ENCODE results near the gene STON2. TPM values are rescaled to one million over a fixed set of nuclear protein-coding genes. Genes with fewer than 3 reads are reported as not detected.
"Not testable (repeated sequence)": the region's sequence is repeated elsewhere in the genome, so short reads cannot be mapped to it uniquely, and the experiment has no call there.

Gene STON2
- total RNA-seq, 4 donors from 2014 or later, result 69.8 to 202 (median 97.0) TPM

- no peaks in the 10 kb centered on the region for H3K27me3 ChIP-seq
- no peaks in the 10 kb centered on the region for H3K9me3 ChIP-seq
- H3K36me3 ChIP-seq, result no peaks in the 10 kb centered on the region
- TF ChIP-seq, protein P1, sequence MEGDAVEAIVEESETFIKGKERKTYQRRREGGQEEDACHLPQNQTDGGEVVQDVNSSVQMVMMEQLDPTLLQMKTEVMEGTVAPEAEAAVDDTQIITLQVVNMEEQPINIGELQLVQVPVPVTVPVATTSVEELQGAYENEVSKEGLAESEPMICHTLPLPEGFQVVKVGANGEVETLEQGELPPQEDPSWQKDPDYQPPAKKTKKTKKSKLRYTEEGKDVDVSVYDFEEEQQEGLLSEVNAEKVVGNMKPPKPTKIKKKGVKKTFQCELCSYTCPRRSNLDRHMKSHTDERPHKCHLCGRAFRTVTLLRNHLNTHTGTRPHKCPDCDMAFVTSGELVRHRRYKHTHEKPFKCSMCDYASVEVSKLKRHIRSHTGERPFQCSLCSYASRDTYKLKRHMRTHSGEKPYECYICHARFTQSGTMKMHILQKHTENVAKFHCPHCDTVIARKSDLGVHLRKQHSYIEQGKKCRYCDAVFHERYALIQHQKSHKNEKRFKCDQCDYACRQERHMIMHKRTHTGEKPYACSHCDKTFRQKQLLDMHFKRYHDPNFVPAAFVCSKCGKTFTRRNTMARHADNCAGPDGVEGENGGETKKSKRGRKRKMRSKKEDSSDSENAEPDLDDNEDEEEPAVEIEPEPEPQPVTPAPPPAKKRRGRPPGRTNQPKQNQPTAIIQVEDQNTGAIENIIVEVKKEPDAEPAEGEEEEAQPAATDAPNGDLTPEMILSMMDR (IDR thresholded peaks at IDR 0.05), result no peak
- no peak for TF ChIP-seq POLR2A (IDR thresholded peaks at IDR 0.05)
- 79 to 86% methylated on average over 2 of the region's 2 CpGs for WGBS, 2 donors
- peaks cover 4 to 15% of the 10 kb centered on the region in 2 donors for H3K4me1 ChIP-seq
- DNase-seq, result no peak
- H3K27ac ChIP-seq, result no peak overlapping the region
- intact Hi-C loops (cut with DNase I), result no loop called here
- no peak overlapping the region for H3K4me3 ChIP-seq (replicated peaks in 1 of 3)
Measured at GRCh38 chr14:81243499-81243898, 156.6 kb downstream of the STON2 start.

GRCh38 chr14:81236849-81237248 lies 163.3 kb downstream of the STON2 start:
- intact Hi-C loops (cut with DNase I); H3K36me3 ChIP-seq; DNase-seq; H3K9me3 ChIP-seq; H3K4me1 ChIP-seq; H3K4me3 ChIP-seq (replicated peaks in 1 of 3); H3K27ac ChIP-seq; H3K27me3 ChIP-seq: not testable (repeated sequence)
- WGBS, 2 donors, result 85 to 90% methylated on average over 2 of the region's 2 CpGs

GRCh38 chr14:81236138-81236537 lies 164.0 kb downstream of the STON2 start:
- Histone ChIP-seq H3K4me3 (replicated peaks in 1 of 3) (no peak overlapping the region), H3K27ac (no peak overlapping the region), H3K4me1 (peaks cover 9 to 10% of the 10 kb centered on the region in 2 donors), H3K36me3 (no peaks in the 10 kb centered on the region), H3K27me3 (no peaks in the 10 kb centered on the region), H3K9me3 (no peaks in the 10 kb centered on the region)
- DNase-seq, result no peak
- TF ChIP-seq POLR2A (IDR thresholded peaks at IDR 0.05), result no peak
- TF ChIP-seq, protein P1 (IDR thresholded peaks at IDR 0.05), result no peak
- 93 to 97% methylated on average over 6 to 12 of the region's 20 CpGs for WGBS, 2 donors
- intact Hi-C loops (cut with DNase I), result no loop called here

DNA sequence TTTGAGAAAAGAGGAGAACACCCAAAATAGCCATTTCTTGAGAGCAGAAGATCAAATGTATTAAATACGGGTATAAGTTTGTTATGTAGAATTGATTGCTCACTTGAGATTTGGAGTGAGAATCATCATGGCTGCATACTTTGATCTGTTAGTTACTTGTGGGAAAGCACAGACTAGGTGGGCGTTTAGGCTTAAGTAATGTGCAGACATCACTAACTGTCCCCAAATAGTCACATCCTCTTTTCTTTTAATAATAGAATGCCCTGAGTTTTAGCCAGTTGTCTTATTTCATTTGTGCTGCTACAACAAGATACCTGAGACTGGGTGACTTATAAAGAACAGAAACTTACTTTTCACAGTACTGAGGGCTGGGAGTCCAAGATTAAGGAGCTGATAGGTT lies 165.0 kb downstream of the STON2 start:
- no peak for TF ChIP-seq POLR2A (IDR thresholded peaks at IDR 0.05)

GRCh38 chr14:81234278-81234677 lies 165.8 kb downstream of the STON2 start:
- intact Hi-C loops (cut with DNase I), result no loop called here
- H3K36me3 ChIP-seq, result no peaks in the 10 kb centered on the region
- DNase-seq, result peak in 1 of 2 donors; percentile 22
- H3K4me1 ChIP-seq, result peaks cover 9 to 10% of the 10 kb centered on the region in 2 donors
- no peak for TF ChIP-seq POLR2A (IDR thresholded peaks at IDR 0.05)
- TF ChIP-seq, protein P1 (IDR thresholded peaks at IDR 0.05), result no peak
- H3K4me3 ChIP-seq (replicated peaks in 1 of 3), result no peak overlapping the region
- no peaks in the 10 kb centered on the region for H3K9me3 ChIP-seq
- H3K27me3 ChIP-seq, result no peaks in the 10 kb centered on the region
- H3K27ac ChIP-seq, result no peak overlapping the region

More for the DNA sequence above, 165.0 kb downstream of the STON2 start:
- DNase-seq, result no peak
- Histone ChIP-seq H3K4me1 (peaks cover 9 to 10% of the 10 kb centered on the region in 2 donors), H3K27ac (no peak overlapping the region), H3K4me3 (replicated peaks in 1 of 3) (no peak overlapping the region), H3K36me3 (no peaks in the 10 kb centered on the region), H3K9me3 (no peaks in the 10 kb centered on the region), H3K27me3 (no peaks in the 10 kb centered on the region)
- 68 to 70% methylated on average over 2 of the region's 2 CpGs for WGBS, 2 donors
- intact Hi-C loops (cut with DNase I), result no loop called here

GRCh38 chr14:81233615-81234014 lies 166.5 kb downstream of the STON2 start:
- WGBS, 2 donors, result 69 to 100% methylated on average over 1 of the region's 1 CpG

GRCh38 chr14:81231540-81231939 lies 168.6 kb downstream of the STON2 start:
- Histone ChIP-seq H3K4me1 (peaks cover 9 to 10% of the 10 kb centered on the region in 2 donors), H3K9me3 (no peaks in the 10 kb centered on the region), H3K27ac (no peak overlapping the region), H3K27me3 (no peaks in the 10 kb centered on the region), H3K4me3 (replicated peaks in 1 of 3) (no peak overlapping the region), H3K36me3 (no peaks in the 10 kb centered on the region)
- TF ChIP-seq POLR2A (IDR thresholded peaks at IDR 0.05), result no peak
- TF ChIP-seq, protein P1 (IDR thresholded peaks at IDR 0.05), result no peak
- intact Hi-C loops (cut with DNase I), result no loop called here
- DNase-seq, result no peak
- WGBS, 2 donors, result 84 to 90% methylated on average over 1 of the region's 1 CpG

More at GRCh38 chr14:81233615-81234014, 166.5 kb downstream of the STON2 start:
- Histone ChIP-seq H3K27ac (no peak overlapping the region), H3K4me1 (peaks cover 9 to 10% of the 10 kb centered on the region in 2 donors), H3K9me3 (no peaks in the 10 kb centered on the region), H3K36me3 (no peaks in the 10 kb centered on the region), H3K4me3 (replicated peaks in 1 of 3) (no peak overlapping the region), H3K27me3 (no peaks in the 10 kb centered on the region)
- no peak for TF ChIP-seq POLR2A (IDR thresholded peaks at IDR 0.05)
- DNase-seq, result no peak
- intact Hi-C loops (cut with DNase I), result no loop called here
